Caco-2 (cell line): ENCODE data around the gene RABGAP1L. TPM values are rescaled to one million over a fixed set of nuclear protein-coding genes. Genes with fewer than 3 reads are reported as not detected.

Experiments used
- BruUV-seq: library from RNA; stranded (reverse); fragments of 400-500 nt; replicated peaks from 2 replicates; lab custom pipeline; 2021; lab: Mats Ljungman, UMichigan
- CTCF ChIA-PET: fragments of 300-600 bp; sonication (Branson Sonifier 250); formaldehyde crosslinking; loops from one replicate; lab custom pipeline; 2022; ENCODE audit warnings: antibody characterized with exemption; lab: Charles Lee
- POLR2A ChIA-PET: fragments of 300-600 bp; sonication (Branson Sonifier 250); formaldehyde crosslinking; loops from one replicate; lab custom pipeline; 2022; ENCODE audit warnings: antibody characterized with exemption; lab: Charles Lee
- DNase-seq, 2 experiments: peaks; one replicate each; pipeline versions ENCODE4 v3.0.0 to v3.0.0-alpha.2; 2020 to 2022
- H3K27me3 ChIP-seq: replicated peaks from 2 replicates; pipeline ENCODE4 v1.6.0; 2011; ENCODE audit warnings: low read length; ENCODE audit not compliant: control insufficient read depth, insufficient read depth
- H3K36me3 ChIP-seq: 2 replicates; pipeline ENCODE4 v1.5.1; 2011; ENCODE audit warnings: low read length; ENCODE audit not compliant: control insufficient read depth, insufficient read depth
- H3K4me1 ChIP-seq: fragments of 250-450 bp; sonication (Bioruptor Pico); 2 replicates; pipeline ENCODE4 v1.5.1; 2020; ENCODE audit warnings: mild to moderate bottlenecking
- H3K4me3 ChIP-seq: 2 replicates; pipeline ENCODE4 v1.5.1; 2011; ENCODE audit warnings: low read depth, mild to moderate bottlenecking, control low read depth, low read length
- H3K9me3 ChIP-seq: fragments of 250-450 bp; sonication (Bioruptor Pico); 2 replicates; pipeline ENCODE4 v1.5.1; 2020; ENCODE audit warnings: mild to moderate bottlenecking, moderate library complexity
- H3K27ac Mint-ChIP-seq: one replicate; pipeline ENCODE4 v1.8.0; 2022; ENCODE audit warnings: mixed read lengths; ENCODE audit not compliant: unreplicated experiment
- H3K27me3 Mint-ChIP-seq: one replicate; pipeline ENCODE4 v1.8.0; 2022; ENCODE audit warnings: mixed read lengths; ENCODE audit not compliant: insufficient read depth, unreplicated experiment
- H3K36me3 Mint-ChIP-seq: one replicate; pipeline ENCODE4 v1.8.0; 2022; ENCODE audit warnings: mild to moderate bottlenecking, mixed read lengths; ENCODE audit not compliant: insufficient read depth, unreplicated experiment
- H3K4me1 Mint-ChIP-seq: one replicate; pipeline ENCODE4 v1.8.0; 2022; ENCODE audit warnings: low read depth, mixed read lengths; ENCODE audit not compliant: unreplicated experiment
- H3K4me3 Mint-ChIP-seq: one replicate; pipeline ENCODE4 v1.8.0; 2022; ENCODE audit warnings: mild to moderate bottlenecking, moderate library complexity, mixed read lengths; ENCODE audit not compliant: unreplicated experiment
- H3K9me3 Mint-ChIP-seq: one replicate; pipeline ENCODE4 v1.8.0; 2022; ENCODE audit warnings: mixed read lengths; ENCODE audit not compliant: unreplicated experiment
- intact Hi-C: fragments of 100-400 bp; cut with micrococcal nuclease; formaldehyde crosslinking; loops from one replicate; pipeline ENCODE4 v1.10.0; 2022; ENCODE audit not compliant: unreplicated experiment
- total RNA-seq: library from RNA; stranded (reverse); gene quantifications from 2 replicates; pipeline ENCODE4 v1.2.3, GENCODE V29; 2022
- TF ChIP-seq, protein P1 (sequence below), 2 experiments: fragments of 200-600 bp in 1 of 2; IDR thresholded peaks; 1 replicate in 1 of 2; 2 replicates in 1 of 2; pipeline versions ENCODE4 v1.5.1 to v1.8.0; 2011 to 2022; ENCODE audit warnings: antibody characterized with exemption in 1 of 2, control low read depth in 1 of 2, inconsistent platforms in 1 of 2, low read depth in 1 of 2, low read length in 1 of 2, mild to moderate bottlenecking in 1 of 2, moderate library complexity in 1 of 2; ENCODE audit not compliant: insufficient read depth in 1 of 2, severe bottlenecking in 1 of 2, unreplicated experiment in 1 of 2

Gene RABGAP1L
- total RNA-seq, 1 experiment from 2014 or later, result 20.3 TPM

- Histone ChIP-seq H3K4me1 (no peaks in the 10 kb centered on the region), H3K27me3 (no peaks in the 10 kb centered on the region), H3K4me3 (no peak overlapping the region), H3K36me3 (no peaks in the 10 kb centered on the region), H3K9me3 (no peaks in the 10 kb centered on the region)
- ChIA-PET POLR2A (no interaction called here), CTCF (no interaction called here)
- no peaks in the 10 kb centered on the region for H3K27me3 Mint-ChIP-seq
- H3K9me3 Mint-ChIP-seq, result no peaks in the 10 kb centered on the region
- H3K27ac Mint-ChIP-seq, result no peak overlapping the region
- no peaks in the 10 kb centered on the region for H3K36me3 Mint-ChIP-seq
- no TSS peak for BruUV-seq
- intact Hi-C loops, result loop anchor here (5.0 kb wide), 1 partner anchor 36 kb away; no protein-coding TSS in a partner anchor
- DNase-seq, result no peak
- H3K4me3 Mint-ChIP-seq, result no peak overlapping the region
- H3K4me1 Mint-ChIP-seq, result no peaks in the 10 kb centered on the region
- TF ChIP-seq, protein P1, sequence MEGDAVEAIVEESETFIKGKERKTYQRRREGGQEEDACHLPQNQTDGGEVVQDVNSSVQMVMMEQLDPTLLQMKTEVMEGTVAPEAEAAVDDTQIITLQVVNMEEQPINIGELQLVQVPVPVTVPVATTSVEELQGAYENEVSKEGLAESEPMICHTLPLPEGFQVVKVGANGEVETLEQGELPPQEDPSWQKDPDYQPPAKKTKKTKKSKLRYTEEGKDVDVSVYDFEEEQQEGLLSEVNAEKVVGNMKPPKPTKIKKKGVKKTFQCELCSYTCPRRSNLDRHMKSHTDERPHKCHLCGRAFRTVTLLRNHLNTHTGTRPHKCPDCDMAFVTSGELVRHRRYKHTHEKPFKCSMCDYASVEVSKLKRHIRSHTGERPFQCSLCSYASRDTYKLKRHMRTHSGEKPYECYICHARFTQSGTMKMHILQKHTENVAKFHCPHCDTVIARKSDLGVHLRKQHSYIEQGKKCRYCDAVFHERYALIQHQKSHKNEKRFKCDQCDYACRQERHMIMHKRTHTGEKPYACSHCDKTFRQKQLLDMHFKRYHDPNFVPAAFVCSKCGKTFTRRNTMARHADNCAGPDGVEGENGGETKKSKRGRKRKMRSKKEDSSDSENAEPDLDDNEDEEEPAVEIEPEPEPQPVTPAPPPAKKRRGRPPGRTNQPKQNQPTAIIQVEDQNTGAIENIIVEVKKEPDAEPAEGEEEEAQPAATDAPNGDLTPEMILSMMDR (IDR thresholded peaks at IDR 0.05; ENCODE audit: insufficient read depth in 1 of 2, low read depth in 1 of 2, low read length in 1 of 2, severe bottlenecking in 1 of 2, unreplicated experiment in 1 of 2), result no peak
These were observed 199.0 kb downstream of the RABGAP1L start for GRCh38 chr1:174358344-174358743.

GRCh38 chr1:174358786-174359453 is 199.6 kb downstream of the RABGAP1L start:
- Mint-ChIP-seq H3K36me3 (no peaks in the 10 kb centered on the region), H3K27me3 (no peaks in the 10 kb centered on the region), H3K27ac (no peak overlapping the region), H3K4me1 (no peaks in the 10 kb centered on the region), H3K4me3 (no peak overlapping the region), H3K9me3 (no peaks in the 10 kb centered on the region)
- H3K4me1 ChIP-seq, result no peaks in the 10 kb centered on the region
- H3K27me3 ChIP-seq, result no peaks in the 10 kb centered on the region
- no peaks in the 10 kb centered on the region for H3K9me3 ChIP-seq
- no TSS peak for BruUV-seq
- POLR2A ChIA-PET, result no interaction called here
- intact Hi-C loops, result loop anchor here (5.0 kb wide), 1 partner anchor 37 kb away; no protein-coding TSS in a partner anchor
- CTCF ChIA-PET, result no interaction called here
- no peaks in the 10 kb centered on the region for H3K36me3 ChIP-seq
- no peak overlapping the region for H3K4me3 ChIP-seq
- no peak for DNase-seq
- TF ChIP-seq, protein P1 (IDR thresholded peaks at IDR 0.05; ENCODE audit: insufficient read depth in 1 of 2, low read depth in 1 of 2, low read length in 1 of 2, severe bottlenecking in 1 of 2, unreplicated experiment in 1 of 2), result no peak

DNA sequence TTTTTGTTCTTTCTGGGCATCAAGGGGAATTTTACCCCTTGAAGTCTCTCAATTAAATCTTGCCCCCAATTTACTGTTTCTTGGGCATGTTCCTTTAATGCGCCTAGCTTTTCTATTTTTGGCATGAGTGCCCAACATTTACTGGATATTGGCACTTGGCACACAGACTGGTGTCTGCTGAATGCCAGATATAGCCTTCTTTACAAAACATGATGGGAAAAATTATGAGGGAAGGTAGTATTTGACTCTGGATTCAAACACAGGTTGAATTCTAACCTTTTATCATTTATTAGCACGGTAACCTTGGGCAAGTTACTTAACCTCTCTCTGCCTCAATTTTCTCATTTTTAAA is 200.1 kb downstream of the RABGAP1L start:
- H3K27ac Mint-ChIP-seq, result no peak overlapping the region
- no peaks in the 10 kb centered on the region for H3K4me1 Mint-ChIP-seq
- no peak overlapping the region for H3K4me3 Mint-ChIP-seq
- no peaks in the 10 kb centered on the region for H3K27me3 Mint-ChIP-seq
- no peaks in the 10 kb centered on the region for H3K9me3 ChIP-seq
- DNase-seq, result no peak
- no peaks in the 10 kb centered on the region for H3K4me1 ChIP-seq
- POLR2A ChIA-PET, result no interaction called here
- intact Hi-C loops, result loop anchor here (5.0 kb wide), 1 partner anchor 37 kb away; no protein-coding TSS in a partner anchor
- CTCF ChIA-PET, result no interaction called here
- H3K36me3 ChIP-seq, result no peaks in the 10 kb centered on the region
- no peaks in the 10 kb centered on the region for H3K27me3 ChIP-seq
- no peak overlapping the region for H3K4me3 ChIP-seq
- H3K36me3 Mint-ChIP-seq, result no peaks in the 10 kb centered on the region
- TF ChIP-seq, protein P1 (IDR thresholded peaks at IDR 0.05; ENCODE audit: insufficient read depth in 1 of 2, low read depth in 1 of 2, low read length in 1 of 2, severe bottlenecking in 1 of 2, unreplicated experiment in 1 of 2), result no peak
- H3K9me3 Mint-ChIP-seq, result no peaks in the 10 kb centered on the region
- no TSS peak for BruUV-seq
